ENCODE data around the gene SUMF1.
"Not testable (repeated sequence)": the region's sequence is repeated elsewhere in the genome, so short reads cannot be mapped to it uniquely, and the experiment has no call there.

SUMF1 gene

DNA sequence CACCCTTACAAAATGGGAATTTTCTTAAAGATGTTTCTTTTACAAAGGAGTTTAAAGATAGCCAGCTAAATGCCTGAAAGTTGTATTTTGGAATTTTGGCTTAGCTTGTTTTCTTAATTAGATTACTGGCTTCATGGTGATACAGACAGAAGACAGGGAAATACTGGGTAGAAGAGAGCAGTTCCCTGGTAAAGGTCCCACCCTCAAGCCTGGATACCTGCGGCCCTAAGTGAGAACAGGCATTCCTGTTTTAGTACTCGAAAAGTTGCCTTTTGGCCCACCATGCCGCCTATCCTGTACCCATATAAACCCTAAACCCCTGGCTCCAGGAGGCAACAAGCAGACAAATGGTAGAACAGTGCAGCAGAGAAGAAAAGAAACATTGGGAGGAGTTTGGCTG is 134.5 kb downstream of the SUMF1 start:
- DNase-seq: no peak

DNA sequence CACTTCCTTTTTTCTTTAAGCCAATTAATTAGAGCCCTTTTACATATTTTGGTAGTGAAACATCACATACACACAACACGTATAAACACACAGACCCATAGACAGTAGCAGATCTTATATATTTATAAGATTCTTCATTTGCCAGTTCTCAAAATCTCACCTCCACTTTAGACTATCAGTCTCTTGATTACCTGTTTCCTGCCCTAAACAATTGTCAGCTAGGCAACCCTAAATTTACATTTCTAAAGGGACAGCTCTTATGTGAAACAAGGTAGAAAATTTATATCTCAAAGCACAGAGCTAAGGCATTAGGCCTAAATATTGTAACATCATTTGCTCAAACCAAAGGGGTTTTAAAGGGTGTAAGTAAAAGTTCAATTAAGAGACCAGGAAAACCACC is 135.0 kb downstream of the SUMF1 start:
- no peak for DNase-seq

DNA sequence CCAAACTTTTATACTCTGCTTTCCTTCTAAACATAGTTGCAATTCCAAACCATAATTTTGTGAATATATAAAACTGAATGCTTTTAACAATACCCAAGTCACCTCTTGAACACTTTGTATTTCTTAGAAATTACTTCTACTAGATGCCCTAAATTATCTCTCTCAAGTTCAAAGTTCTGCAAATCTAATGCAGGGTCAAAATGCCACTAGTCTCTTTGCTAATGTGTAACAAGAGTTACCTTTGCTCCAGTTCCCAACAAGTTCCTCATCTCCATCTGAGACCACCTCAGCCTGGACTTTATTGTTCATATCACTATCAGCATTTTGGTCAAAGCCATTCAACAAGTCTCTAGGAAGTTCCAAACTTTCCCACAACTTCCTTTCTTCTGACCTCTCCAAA is 137.3 kb downstream of the SUMF1 start:
- DNase-seq: not testable (repeated sequence)

DNA sequence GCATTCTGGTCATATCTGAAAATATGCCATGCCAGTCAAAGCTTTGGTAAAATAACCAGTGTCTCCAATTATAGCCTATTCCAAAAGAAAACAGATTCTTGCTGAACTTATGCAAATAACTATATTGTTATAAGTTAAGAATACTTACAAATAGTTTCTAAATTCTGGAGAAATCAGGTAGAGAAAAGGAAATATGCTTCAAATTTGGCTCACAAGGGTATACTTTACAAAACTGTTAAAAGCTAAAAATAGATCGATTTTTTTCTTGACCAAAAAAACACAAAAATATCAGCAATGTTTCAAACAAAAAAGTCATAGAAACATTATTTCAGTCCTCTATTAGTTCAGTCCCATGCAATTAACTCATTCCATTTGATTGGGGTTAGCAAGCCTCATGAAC is 140.2 kb downstream of the SUMF1 start:
- no peak for DNase-seq

DNA sequence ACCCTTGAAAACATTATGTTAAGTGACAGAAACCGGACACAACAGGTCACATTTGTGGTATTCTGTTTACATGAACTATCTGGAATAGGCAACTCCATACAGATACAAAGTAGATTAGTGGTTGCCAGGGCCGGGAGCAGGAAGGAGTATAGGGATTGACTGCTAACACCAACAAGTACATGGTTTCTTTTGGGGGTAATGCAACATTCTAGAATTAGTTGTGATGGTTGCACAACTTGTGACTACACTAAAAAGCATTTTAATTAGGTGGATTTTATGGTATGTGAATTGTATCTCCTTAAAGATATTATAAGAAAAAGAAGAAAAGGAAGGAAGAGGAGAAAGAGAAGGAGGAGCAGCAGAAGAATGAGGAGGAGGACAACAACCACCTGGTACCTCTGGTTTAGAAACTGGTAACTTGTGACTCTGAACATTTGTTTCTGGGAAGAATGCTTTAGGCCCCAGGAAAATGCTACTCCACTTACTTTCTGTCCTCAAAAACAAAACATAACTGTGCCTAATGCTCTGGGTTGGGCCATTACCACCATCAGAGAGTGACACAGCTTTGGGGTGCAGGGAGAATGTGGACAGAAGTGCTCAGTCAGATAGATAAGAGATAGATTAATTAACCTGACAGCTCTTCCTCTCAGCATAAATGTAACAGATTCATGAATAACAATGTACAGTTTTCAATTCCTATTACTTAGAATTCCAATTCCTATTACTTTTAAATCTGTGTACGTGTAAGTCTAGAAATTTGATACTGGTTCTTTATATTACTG is 143.6 kb downstream of the SUMF1 start:
- DNase-seq: no peak

DNA sequence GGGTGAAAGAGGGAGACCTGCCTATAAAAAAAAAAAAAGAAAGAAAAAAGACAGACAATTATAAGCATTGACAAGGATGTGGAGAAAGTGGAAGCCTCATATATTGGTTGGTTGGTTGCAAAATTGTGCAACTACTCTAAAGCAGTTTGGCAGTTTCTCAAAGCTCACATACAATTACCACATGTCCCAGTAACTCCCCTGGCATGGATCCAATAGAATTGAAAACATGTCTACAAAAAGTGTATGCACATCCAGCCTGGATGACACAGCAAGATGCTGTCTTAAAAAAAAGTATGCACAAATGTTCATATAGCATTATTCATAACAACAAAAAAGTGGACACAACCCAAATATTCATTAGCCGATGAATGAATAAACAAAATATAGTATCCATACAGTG is 144.4 kb downstream of the SUMF1 start:
- DNase-seq: no peak

DNA sequence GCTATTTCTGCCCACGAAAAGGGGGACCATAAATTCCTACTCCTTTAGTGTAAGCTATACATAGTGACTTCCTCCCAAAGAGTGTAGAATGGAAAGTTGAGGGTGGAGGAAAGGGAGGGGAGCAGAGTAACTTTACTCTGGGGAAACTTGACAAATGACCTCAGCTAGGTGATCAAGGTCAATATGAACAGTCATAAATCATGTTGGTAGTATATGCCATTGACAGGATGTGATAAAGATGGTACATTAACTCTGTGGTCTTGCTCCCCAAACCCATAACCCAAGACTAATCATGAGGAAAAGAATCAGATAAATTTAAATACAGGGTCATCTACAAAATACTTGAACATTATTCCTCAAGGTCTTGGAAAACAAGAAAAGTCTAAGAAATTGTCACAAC is 145.3 kb downstream of the SUMF1 start:
- DNase-seq: no peak

DNA sequence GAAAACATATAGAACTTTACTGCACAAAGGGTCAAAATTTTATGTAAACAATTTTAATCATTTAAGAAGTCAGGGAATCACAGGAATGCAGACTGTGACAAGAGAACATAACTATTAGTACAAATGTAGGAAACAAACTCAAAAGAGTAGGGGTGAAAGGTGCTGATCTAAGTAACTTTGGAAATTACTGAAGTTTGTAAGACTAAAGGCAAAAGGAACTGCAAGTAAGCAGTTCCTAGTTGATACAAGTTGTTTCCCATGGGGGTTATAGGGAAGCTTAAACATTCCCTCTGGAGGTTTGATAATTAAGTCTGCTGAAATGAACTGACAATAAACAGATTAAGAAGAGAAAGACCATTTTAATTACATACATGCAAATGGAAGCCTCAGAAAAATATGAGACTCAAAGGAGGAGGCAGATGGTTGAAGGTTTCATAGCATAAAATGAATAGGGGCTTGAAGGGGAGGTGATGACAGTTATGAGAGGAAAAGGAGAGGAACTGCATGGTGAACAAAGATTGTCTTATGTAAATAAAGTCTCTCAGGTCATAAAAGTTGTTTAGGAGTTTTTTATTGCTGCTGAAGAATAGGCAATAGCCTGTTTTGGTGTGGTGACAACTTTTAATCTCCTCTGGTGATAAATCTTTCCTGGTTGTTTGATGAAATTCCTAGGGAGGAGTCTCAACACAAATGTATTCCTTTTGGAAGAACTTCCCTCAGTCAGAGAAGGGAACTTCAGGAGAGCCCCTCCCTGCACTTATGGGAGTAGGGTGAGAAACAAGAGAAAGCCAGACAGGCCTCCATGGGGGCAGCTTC is 146.8 kb downstream of the SUMF1 start:
- DNase-seq: no peak

DNA sequence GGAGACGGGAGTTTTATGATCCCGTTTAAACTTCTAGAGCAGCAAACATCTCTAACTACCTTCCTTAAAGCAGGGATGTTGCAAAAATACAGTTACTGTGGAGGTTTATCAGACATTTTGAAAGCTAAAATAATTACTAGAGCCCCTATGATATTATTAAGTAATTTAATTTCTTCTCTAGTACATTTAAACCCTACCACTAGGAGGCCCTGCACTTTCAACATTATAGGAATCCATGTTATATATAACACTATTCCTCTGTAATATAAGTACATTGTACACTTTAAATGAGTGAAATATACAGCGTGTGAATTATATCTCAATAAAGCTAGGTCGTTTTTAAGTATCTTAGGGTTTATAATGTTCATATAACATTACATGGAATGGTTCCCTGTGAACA is 152.4 kb downstream of the SUMF1 start:
- DNase-seq: no peak

DNA sequence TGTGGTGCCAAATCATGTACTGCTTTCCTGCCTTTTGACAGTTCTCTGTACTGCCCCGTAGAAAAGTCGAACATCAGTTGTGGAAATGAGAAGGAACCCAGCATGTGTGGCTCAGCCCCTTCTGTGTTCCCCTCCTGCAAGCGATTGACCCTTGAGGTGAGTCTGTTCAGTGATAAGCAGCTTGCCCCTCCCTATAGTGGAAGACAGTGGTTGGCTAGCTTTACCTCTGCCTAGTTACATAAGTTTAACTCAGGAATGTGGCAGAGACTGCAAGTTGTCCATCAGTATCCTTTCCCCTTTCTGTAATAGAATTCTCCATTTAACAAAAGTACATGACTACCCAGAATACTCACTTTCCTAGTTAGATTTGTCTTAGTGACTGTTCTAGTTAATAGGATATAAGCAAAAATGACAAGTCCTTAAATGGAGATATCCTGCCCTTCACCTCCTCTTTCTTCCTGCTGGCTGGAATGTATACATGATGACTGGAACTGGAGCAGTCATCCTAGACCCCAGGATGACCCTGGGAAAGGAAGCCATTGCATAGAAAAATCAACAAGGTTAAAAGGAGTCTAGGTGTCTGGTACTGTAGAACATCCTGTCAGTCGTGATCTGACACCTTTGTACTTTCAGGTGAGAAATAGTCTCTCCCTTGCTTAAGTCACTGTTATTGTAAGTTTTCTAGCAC is 153.3 kb downstream of the SUMF1 start:
- no peak for DNase-seq

DNA sequence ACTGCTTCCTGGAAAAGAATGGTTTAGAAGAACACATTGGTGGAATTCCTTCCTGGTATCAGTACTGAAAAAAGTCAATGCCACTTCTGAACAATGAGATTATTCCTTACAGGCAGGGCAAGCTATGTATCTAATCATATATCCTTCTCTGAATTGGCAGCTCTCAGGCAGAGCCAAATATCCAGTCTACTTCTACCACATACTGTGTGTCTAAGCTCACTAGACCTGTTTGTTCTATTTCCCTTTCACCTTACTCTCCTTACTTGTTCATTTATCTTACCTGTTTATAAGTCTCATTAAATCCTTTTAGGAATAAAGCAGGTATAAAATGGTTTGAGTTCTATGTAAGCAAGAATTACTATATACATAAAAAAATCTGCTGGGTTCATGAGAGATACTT is 155.6 kb downstream of the SUMF1 start:
- no peak for DNase-seq
